Type B pancreatic cell (in vitro differentiated cells): ENCODE data around the gene IGF2. TPM values are rescaled to one million over a fixed set of nuclear protein-coding genes. Genes with fewer than 3 reads are reported as not detected.

Source experiments
- DNase-seq: peaks from one replicate; pipeline ENCODE4 v3.0.0; 2021; ENCODE audit warnings: mixed read lengths; ENCODE audit not compliant: unreplicated experiment; ENCODE audit errors: extremely low spot score
- H3K27ac Mint-ChIP-seq: 2 replicates; pipeline ENCODE4 v1.8.0; 2021; ENCODE audit warnings: mild to moderate bottlenecking, mixed read lengths
- H3K27me3 Mint-ChIP-seq: 2 replicates; pipeline ENCODE4 v1.8.0; 2021; ENCODE audit warnings: mixed read lengths
- H3K36me3 Mint-ChIP-seq: 2 replicates; pipeline ENCODE4 v1.8.0; 2021; ENCODE audit warnings: mixed read lengths
- H3K4me1 Mint-ChIP-seq: one replicate; pipeline ENCODE4 v1.8.0; 2021; ENCODE audit warnings: mixed read lengths; ENCODE audit not compliant: unreplicated experiment
- H3K4me3 Mint-ChIP-seq: 2 replicates; pipeline ENCODE4 v1.8.0; 2021; ENCODE audit warnings: mild to moderate bottlenecking, mixed read lengths
- H3K9me3 Mint-ChIP-seq: 2 replicates; pipeline ENCODE4 v1.8.0; 2021; ENCODE audit warnings: mixed read lengths
- total RNA-seq: library from RNA; stranded (reverse); gene quantifications from 2 replicates; pipeline ENCODE4 v1.2.1, GENCODE V29; 2021; ENCODE audit warnings: low replicate concordance
- TF ChIP-seq, protein P1 (sequence below): fragments of 200-600 bp; sonication (generic); conservative IDR thresholded peaks from 2 replicates; pipeline ENCODE4 v1.5.0; 2021; ENCODE audit warnings: antibody characterized with exemption, mild to moderate bottlenecking

The IGF2 gene
- total RNA-seq, 1 donor from 2014 or later: 2,350 TPM

DNA sequence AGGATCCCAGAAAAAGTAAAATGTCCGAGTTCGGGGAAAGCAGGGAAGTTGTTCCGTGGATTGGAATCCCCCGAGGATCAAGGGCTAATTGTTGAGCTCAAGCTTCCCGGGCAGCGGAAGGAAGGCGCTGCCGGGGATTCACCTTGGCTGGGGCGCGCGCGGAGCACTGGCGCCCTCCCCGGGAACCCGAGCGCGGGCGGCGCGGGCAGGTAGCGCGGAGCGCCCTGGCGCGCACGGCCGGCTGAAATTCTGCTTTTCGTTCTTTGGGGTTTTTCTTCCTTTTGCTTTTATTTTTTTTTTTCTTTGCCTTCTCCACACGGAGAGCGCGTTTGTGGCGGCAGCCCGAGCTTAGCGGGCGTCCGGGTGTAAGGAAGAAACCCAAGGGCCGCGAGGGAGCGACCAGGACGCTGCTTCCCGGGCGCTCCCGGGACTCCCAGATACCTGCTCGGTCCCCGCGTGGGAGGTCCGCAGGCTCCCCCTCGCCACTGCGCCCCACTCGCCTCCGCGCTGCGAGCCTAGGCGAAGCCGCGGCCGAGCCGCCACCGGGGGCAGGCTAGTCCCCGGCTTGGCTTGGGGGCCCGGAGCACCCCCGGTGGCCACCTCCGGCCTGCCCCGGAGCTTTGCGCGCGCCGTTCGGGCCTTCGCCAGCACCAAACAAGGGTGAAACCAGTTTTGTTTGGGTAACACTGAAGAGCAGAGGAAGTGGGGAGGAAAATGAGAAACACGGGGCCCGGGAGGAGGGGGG lies 4.8 kb upstream of the IGF2 start:
- peaks cover 15% of the 10 kb centered on the region for H3K4me1 Mint-ChIP-seq
- TF ChIP-seq, protein P1, sequence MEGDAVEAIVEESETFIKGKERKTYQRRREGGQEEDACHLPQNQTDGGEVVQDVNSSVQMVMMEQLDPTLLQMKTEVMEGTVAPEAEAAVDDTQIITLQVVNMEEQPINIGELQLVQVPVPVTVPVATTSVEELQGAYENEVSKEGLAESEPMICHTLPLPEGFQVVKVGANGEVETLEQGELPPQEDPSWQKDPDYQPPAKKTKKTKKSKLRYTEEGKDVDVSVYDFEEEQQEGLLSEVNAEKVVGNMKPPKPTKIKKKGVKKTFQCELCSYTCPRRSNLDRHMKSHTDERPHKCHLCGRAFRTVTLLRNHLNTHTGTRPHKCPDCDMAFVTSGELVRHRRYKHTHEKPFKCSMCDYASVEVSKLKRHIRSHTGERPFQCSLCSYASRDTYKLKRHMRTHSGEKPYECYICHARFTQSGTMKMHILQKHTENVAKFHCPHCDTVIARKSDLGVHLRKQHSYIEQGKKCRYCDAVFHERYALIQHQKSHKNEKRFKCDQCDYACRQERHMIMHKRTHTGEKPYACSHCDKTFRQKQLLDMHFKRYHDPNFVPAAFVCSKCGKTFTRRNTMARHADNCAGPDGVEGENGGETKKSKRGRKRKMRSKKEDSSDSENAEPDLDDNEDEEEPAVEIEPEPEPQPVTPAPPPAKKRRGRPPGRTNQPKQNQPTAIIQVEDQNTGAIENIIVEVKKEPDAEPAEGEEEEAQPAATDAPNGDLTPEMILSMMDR: peak; percentile 30
- peaks cover 74% of the 10 kb centered on the region for H3K27me3 Mint-ChIP-seq
- peaks cover 10% of the 10 kb centered on the region for H3K36me3 Mint-ChIP-seq
- no peak for DNase-seq
- peak overlapping the region; percentile 58 for H3K27ac Mint-ChIP-seq
- H3K4me3 Mint-ChIP-seq: peak overlapping the region; percentile 90
- no peaks in the 10 kb centered on the region for H3K9me3 Mint-ChIP-seq

DNA sequence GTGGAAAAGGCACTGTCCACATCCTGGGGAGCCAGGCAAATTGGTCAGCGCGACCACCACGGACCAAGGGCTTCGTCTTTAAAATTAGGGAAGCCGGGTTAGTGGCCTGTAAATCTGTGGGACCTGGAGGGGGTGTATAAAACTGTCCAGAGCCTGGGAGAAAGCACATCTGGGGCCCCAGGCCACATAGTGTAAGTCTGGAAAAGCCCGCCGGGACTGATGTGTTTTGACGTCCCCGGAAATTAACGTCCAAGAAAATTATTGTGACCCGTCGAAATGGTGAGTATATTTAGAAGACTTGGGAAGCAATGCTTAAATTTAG lies 4.2 kb upstream of the IGF2 start:
- TF ChIP-seq, protein P1: no peak
- Mint-ChIP-seq H3K27me3 (peaks cover 70% of the 10 kb centered on the region), H3K27ac (peak overlapping the region; percentile 58), H3K4me3 (peak overlapping the region; percentile 90), H3K36me3 (peaks cover 10% of the 10 kb centered on the region), H3K4me1 (peaks cover 15% of the 10 kb centered on the region), H3K9me3 (no peaks in the 10 kb centered on the region)
- no peak for DNase-seq

DNA sequence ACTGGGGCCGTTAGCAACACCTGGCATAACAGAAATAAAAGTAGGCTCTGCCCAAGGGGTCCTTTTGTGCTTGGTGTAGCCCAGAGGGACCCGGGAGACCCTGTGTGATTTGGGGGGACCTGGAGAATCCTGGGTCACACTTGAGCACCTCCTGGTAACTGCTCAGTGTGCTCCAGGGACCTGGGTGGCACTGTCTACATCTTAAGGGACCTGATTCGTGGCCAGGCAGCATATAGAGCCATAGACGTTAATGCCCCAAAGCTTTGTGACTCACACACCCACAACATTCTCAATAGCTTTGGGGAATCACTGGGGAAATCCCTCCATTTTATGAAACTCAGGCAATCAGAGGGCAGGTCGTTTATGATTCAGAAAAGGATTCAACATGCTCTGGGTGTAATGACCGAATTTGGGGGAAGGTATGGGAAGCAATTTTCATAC lies 3.6 kb upstream of the IGF2 start:
- peak overlapping the region; percentile 95 for H3K27ac Mint-ChIP-seq
- no peak for DNase-seq
- H3K4me1 Mint-ChIP-seq: peaks cover 15% of the 10 kb centered on the region
- H3K9me3 Mint-ChIP-seq: no peaks in the 10 kb centered on the region
- H3K4me3 Mint-ChIP-seq: peak overlapping the region; percentile 90
- H3K27me3 Mint-ChIP-seq: peaks cover 67% of the 10 kb centered on the region
- TF ChIP-seq, protein P1: no peak
- peaks cover 10% of the 10 kb centered on the region for H3K36me3 Mint-ChIP-seq

DNA sequence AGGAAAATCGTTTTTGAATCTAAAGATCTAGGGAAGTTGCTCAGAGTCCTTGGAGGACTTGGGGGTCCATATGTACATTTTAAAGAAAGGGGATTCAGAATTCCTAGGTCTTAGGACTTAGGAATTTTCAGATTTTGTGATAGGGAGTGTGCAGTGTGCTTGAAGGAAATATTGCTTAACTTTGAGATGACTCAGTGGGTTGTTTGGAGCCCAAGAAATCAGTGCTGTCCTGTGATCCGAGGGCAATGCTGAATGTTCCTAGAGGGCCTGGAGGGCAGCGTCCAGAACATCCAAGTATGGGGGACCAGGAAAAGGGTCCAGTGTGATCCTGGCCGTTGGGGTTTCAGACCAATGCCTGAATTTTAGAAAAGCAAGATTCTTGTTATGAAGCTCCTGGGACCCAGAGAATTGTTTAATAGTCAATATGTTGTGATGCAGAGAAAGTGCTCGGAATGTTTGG lies 3.1 kb upstream of the IGF2 start:
- peak overlapping the region; percentile 95 for H3K27ac Mint-ChIP-seq
- TF ChIP-seq, protein P1: no peak
- no peak for DNase-seq
- H3K36me3 Mint-ChIP-seq: peaks cover 10% of the 10 kb centered on the region
- no peaks in the 10 kb centered on the region for H3K9me3 Mint-ChIP-seq
- peaks cover 15% of the 10 kb centered on the region for H3K4me1 Mint-ChIP-seq
- peak overlapping the region; percentile 90 for H3K4me3 Mint-ChIP-seq
- peaks cover 67% of the 10 kb centered on the region for H3K27me3 Mint-ChIP-seq

DNA sequence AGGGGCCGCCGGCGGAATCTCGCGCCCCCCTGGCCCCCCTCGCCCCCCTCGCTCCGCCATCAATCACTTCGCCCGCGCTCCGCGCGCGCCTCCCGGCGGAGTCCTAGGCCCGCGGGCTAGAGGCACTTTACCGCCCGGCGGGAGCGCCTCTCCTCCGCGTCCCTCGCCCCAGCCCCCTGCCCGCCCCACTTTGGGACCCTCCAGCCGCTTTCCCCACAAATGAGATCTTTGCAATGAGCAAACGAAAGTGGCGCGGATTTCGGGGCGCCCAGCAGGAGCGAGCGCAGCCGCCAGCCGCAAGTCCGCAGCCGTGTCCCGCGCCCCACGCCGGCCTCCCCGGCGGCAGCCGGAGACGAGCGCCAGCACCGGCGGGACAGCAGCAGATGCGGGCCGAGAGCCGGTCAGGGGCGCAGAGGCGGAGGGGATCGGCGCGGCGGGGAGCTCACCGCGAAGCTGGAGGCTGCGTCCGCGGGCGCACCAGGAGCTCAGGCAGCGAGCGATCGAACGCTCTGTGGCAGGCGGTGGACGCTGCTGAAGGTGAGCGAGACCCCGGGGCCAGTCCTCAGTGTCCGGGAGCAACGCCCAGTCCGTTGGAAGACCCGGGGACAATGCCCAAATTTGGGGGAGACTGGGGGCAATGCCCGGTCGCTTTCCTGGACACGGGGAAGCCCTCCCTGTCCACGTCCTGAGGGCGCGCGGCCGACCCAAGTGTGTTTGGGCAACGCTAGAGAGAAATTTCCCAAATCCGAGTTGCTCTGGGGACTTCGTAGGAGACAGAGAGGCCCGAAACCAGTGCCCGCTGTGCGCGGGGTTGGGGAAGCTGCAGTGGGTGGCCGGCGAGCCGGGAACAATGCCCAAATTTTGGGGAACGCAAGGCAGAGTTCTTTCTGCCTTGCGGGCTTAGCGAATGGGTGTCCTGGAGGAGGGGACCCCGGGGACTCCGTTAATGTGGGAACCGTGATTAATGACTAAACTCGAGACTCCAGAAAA lies 1.5 kb upstream of the IGF2 start:
- peaks cover 62% of the 10 kb centered on the region for H3K27me3 Mint-ChIP-seq
- TF ChIP-seq, protein P1: no peak
- H3K36me3 Mint-ChIP-seq: peaks cover 16% of the 10 kb centered on the region
- no peak for DNase-seq
- H3K4me1 Mint-ChIP-seq: peaks cover 9% of the 10 kb centered on the region
- H3K4me3 Mint-ChIP-seq: peak overlapping the region; percentile 90
- H3K9me3 Mint-ChIP-seq: no peaks in the 10 kb centered on the region
- peak overlapping the region; percentile 95 for H3K27ac Mint-ChIP-seq
